Loucy (cell line): ENCODE results near the gene LRIG1.

Experiments used
- H2AFZ ChIP-seq: fragments of 200-600 bp; sonication (generic); 2 replicates; pipeline ENCODE4 v1.6.0; 2016; ENCODE audit warnings: antibody characterized with exemption, mild to moderate bottlenecking, low read length, moderate library complexity
- H3F3A ChIP-seq: fragments of 200-600 bp; 2 replicates; pipeline ENCODE4 v1.6.0; 2016; ENCODE audit warnings: antibody characterized with exemption, low read depth, mild to moderate bottlenecking
- H3K27me3 ChIP-seq: fragments of 200-600 bp; sonication (generic); 2 replicates; pipeline ENCODE4 v1.6.1; 2014; ENCODE audit warnings: low read length, mild to moderate bottlenecking; ENCODE audit not compliant: insufficient read depth, poor library complexity, severe bottlenecking
- H3K36me3 ChIP-seq: fragments of 200-600 bp; sonication (generic); 2 replicates; pipeline ENCODE4 v1.6.1; 2016; ENCODE audit warnings: low read length; ENCODE audit not compliant: insufficient read depth
- H3K4me1 ChIP-seq: fragments of 200-600 bp; sonication (generic); 2 replicates; pipeline ENCODE4 v1.5.1; 2014; ENCODE audit warnings: low read length, mild to moderate bottlenecking; ENCODE audit not compliant: insufficient read depth, poor library complexity, severe bottlenecking
- H3K4me2 ChIP-seq: fragments of 200-600 bp; sonication (generic); 2 replicates; pipeline ENCODE4 v1.6.0; 2014; ENCODE audit warnings: antibody characterized with exemption, low read length, low read depth, mild to moderate bottlenecking; ENCODE audit not compliant: poor library complexity, severe bottlenecking
- H3K4me3 ChIP-seq: fragments of 200-600 bp; sonication (generic); 2 replicates; pipeline ENCODE4 v1.5.1; 2014; ENCODE audit warnings: low read length, mild to moderate bottlenecking, mixed read lengths; ENCODE audit not compliant: poor library complexity, severe bottlenecking
- H3K79me2 ChIP-seq: fragments of 200-600 bp; sonication (generic); 2 replicates; pipeline ENCODE4 v1.6.1; 2014; ENCODE audit warnings: low read length; ENCODE audit not compliant: insufficient read depth
- H3K9ac ChIP-seq: fragments of 200-600 bp; sonication (generic); 2 replicates; pipeline ENCODE4 v1.6.0; 2014; ENCODE audit warnings: mild to moderate bottlenecking, low read depth, low read length, moderate library complexity; ENCODE audit not compliant: poor library complexity, severe bottlenecking
- H3K9me2 ChIP-seq: fragments of 200-600 bp; sonication (generic); replicated peaks from 2 replicates; pipeline ENCODE4 v1.6.1; 2016; ENCODE audit warnings: low read depth, low read length, mixed read lengths
- H3K9me3 ChIP-seq: fragments of 200-600 bp; sonication (generic); 2 replicates; pipeline ENCODE4 v1.6.1; 2014; ENCODE audit warnings: mild to moderate bottlenecking, antibody characterized with exemption, low read length, low read depth; ENCODE audit not compliant: insufficient read depth
- H4K20me1 ChIP-seq: fragments of 200-600 bp; sonication (generic); 2 replicates; pipeline ENCODE4 v1.6.0; 2014; ENCODE audit warnings: antibody characterized with exemption, low read length, mild to moderate bottlenecking; ENCODE audit not compliant: insufficient read depth, poor library complexity, severe bottlenecking
- EZH2phosphoT487 ChIP-seq: fragments of 200-600 bp; IDR thresholded peaks from 2 replicates; pipeline ENCODE4 v1.6.1; 2018; ENCODE audit warnings: antibody characterized with exemption, mild to moderate bottlenecking, moderate library complexity, borderline replicate concordance
- TF ChIP-seq, protein P1 (sequence below): fragments of 200-600 bp; sonication (generic); conservative IDR thresholded peaks from 2 replicates; pipeline ENCODE4 v1.5.1; 2014; ENCODE audit warnings: mild to moderate bottlenecking, antibody characterized with exemption, low read length

Gene LRIG1

GRCh38 chr3:66398228-66399025 lies 102.4 kb downstream of the LRIG1 start:
- Histone ChIP-seq H3F3A (peaks cover 13% of the 10 kb centered on the region), H3K9ac (no peak overlapping the region), H3K9me3 (no peaks in the 10 kb centered on the region), H3K9me2 (no peaks in the 10 kb centered on the region), H3K79me2 (peaks cover 11% of the 10 kb centered on the region; the same call in 1 of the 2 replicates), H3K4me2 (no peak overlapping the region), H3K4me3 (no peak overlapping the region), H3K4me1 (peaks cover 34% of the 10 kb centered on the region), H4K20me1 (no peaks in the 10 kb centered on the region), H3K36me3 (peaks cover 69% of the 10 kb centered on the region; the same call in 1 of the 2 replicates), H2AFZ (no peak overlapping the region), H3K27me3 (no peaks in the 10 kb centered on the region)
- no peak for TF ChIP-seq EZH2phosphoT487
- TF ChIP-seq, protein P1, sequence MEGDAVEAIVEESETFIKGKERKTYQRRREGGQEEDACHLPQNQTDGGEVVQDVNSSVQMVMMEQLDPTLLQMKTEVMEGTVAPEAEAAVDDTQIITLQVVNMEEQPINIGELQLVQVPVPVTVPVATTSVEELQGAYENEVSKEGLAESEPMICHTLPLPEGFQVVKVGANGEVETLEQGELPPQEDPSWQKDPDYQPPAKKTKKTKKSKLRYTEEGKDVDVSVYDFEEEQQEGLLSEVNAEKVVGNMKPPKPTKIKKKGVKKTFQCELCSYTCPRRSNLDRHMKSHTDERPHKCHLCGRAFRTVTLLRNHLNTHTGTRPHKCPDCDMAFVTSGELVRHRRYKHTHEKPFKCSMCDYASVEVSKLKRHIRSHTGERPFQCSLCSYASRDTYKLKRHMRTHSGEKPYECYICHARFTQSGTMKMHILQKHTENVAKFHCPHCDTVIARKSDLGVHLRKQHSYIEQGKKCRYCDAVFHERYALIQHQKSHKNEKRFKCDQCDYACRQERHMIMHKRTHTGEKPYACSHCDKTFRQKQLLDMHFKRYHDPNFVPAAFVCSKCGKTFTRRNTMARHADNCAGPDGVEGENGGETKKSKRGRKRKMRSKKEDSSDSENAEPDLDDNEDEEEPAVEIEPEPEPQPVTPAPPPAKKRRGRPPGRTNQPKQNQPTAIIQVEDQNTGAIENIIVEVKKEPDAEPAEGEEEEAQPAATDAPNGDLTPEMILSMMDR: no peak

- Histone ChIP-seq H3F3A (peaks cover 19% of the 10 kb centered on the region), H3K36me3 (peaks cover 65% of the 10 kb centered on the region; the same call in 1 of the 2 replicates), H4K20me1 (no peaks in the 10 kb centered on the region), H2AFZ (no peak overlapping the region), H3K79me2 (peaks cover 13% of the 10 kb centered on the region; the same call in 1 of the 2 replicates), H3K9me2 (no peaks in the 10 kb centered on the region), H3K4me1 (peaks cover 41% of the 10 kb centered on the region), H3K4me2 (no peak overlapping the region), H3K4me3 (no peak overlapping the region), H3K9me3 (no peaks in the 10 kb centered on the region), H3K9ac (no peak overlapping the region), H3K27me3 (no peaks in the 10 kb centered on the region)
- TF ChIP-seq, protein P1: no peak
- TF ChIP-seq EZH2phosphoT487: no peak
Observed at GRCh38 chr3:66397745-66398144, 103.1 kb downstream of the LRIG1 start.

GRCh38 chr3:66396888-66397287 lies 103.9 kb downstream of the LRIG1 start:
- Histone ChIP-seq H3K4me2 (no peak overlapping the region), H3K36me3 (peaks cover 65% of the 10 kb centered on the region; the same call in 1 of the 2 replicates), H3K9ac (no peak overlapping the region), H3K27me3 (no peaks in the 10 kb centered on the region), H2AFZ (no peak overlapping the region), H3K9me2 (no peaks in the 10 kb centered on the region), H3K79me2 (peaks cover 19% of the 10 kb centered on the region), H3K4me1 (peaks cover 49% of the 10 kb centered on the region), H3K4me3 (no peak overlapping the region), H3F3A (peaks cover 25% of the 10 kb centered on the region), H4K20me1 (no peaks in the 10 kb centered on the region), H3K9me3 (no peaks in the 10 kb centered on the region)
- TF ChIP-seq, protein P1: no peak
- no peak for TF ChIP-seq EZH2phosphoT487
